NCI-H2107 treated with DMSO at 0.1 percent for 48 hours (cell line): ENCODE measurements around the gene VWA3B.
"Not testable (repeated sequence)": the region's sequence is repeated elsewhere in the genome, so short reads cannot be mapped to it uniquely, and the experiment has no call there.

Experiments
- DNase-seq: peaks from one replicate; lab custom pipeline; 2025; ENCODE audit not compliant: unreplicated experiment; lab: John Stamatoyannopoulos, UW

VWA3B gene

DNA sequence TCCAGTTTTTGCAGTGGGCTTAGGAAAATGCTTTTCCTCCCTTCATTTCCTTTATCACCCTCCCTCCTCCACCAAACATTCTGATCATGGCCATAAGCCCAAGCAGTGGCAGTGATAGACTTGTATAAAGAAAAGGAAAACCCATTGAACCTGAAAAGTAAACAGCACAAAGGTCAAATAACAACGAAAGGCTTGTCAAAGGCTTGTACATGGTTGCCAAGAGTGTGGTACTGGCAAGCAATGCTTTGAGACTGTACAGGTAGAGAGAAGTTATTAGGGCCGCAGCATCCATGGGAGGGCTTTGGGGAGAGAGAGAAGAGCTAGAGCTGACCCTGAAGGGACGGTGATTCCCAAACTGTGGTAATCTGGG lies 2.1 kb upstream of the VWA3B start:
- DNase-seq: no peak

DNA sequence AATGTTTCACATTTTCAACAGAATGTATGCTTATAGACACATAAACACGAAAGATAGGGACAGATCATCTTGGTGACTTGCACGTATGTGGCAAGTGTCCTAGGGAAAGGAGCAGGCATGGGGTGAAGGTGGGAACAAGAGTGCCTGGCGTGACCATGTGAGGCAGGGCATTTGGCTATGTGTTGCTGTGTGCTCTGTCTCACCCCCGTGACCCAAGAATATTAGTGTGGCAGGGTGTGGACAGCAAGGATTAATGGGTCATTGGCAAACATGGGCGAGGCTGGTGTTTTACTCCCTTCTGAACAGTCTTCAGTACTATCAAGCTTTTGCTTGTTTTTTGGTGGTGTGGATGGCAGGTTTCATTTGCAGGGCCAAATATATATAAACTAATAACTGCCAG lies 1.3 kb upstream of the VWA3B start:
- DNase-seq: no peak

DNA sequence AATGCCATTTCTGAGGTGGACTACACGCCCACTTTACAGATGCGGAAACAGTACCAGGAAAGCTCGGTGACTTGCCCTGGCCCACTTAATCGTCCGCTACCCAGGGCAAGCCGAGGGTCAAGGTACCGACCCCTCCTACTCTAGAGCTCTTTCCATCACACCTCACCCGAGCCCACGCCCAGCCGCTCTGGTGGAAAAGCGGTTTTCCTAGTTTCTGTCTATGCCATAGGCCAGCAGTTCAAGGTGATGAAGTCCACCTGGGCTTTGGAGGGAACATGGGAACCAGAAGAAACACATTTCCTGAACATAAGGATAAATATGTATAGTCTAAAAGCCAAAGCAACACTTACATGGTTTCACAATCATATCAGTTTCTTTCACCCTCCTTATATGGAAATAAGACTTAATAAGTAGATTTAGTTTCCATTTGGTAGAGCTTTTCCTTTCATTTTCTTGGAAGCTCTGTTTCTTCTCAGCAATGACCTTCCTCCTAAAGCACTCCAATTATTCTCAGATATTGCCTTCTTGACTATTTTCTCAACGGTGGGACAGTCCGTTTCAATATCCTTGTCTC lies 567 bp downstream of the VWA3B start:
- DNase-seq: no peak

DNA sequence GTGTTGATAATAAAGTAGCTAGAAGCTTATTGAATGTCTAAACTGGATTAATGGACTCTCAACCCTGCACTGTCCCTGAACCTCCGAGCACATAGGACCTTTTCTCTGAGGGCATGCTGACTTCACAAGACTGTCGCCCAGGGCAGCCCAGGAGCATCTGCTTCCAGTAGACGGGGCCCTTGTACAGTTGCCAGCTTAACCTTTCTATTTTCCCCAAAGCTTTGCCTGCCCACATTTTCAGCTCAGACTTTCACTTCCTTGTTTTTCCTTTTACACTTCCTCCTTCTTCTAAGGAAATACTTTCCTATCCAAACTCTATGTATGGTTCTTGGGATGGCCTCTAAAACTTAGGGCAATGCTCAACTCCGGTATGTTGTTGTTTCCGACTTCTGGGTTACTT lies 1.3 kb downstream of the VWA3B start:
- no peak for DNase-seq

DNA sequence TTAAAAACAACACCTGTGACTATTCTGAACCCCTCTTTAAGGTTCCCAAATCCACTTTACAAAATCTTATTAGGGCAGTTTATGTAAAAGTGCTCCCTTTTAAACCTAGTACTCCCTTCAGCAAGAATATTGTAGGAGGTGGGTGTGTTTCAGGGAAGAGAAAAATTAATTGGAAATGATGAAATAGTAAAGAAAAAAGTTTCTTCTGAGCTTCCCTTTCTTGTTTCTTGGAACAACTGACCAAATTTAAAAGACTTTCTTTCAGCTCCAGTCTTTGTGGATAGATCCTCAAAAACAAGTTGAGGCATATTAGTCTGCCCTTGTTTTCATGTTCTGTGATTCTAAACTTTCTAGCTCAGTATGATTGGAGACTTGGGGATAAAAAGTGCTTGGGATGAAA lies 3.0 kb downstream of the VWA3B start:
- no peak for DNase-seq

DNA sequence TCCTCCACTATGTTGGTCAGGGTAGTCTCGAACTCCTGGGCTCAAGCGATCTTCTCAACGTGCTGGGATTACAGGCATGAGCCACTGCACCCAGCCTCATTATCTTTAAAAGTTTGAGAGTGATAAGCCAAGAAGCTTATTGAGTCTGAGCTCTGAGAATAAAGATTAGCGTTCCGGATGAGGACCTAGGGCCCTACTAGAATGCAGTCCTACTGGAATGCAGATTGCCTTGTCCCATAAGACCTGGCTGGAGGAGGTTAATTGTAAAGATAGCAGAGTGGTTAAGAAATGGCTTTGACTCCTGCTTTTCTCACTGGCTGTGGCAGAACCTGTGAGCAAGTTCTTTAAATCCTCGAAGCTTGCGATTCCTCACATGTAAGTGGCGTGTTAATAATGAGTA lies 4.0 kb downstream of the VWA3B start:
- DNase-seq: no peak

DNA sequence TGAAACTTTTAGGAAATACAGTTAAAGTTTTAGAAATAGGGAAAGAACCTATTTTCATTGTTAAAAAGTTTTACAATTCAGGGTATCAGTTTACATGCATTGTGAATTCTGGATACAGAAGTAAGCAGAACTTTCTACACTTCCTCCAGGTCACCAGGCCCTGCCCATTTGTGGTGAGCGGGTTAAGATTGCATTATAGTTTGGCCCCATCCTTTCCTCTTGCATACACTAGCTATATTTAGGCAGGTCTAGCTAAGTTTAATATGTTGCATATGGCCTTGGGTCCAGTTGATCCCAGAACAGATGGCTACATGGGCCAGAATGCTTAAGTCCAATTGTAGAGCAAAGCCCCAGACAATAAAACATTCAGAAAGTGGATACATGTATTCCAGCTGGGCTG lies 4.8 kb downstream of the VWA3B start:
- no peak for DNase-seq

DNA sequence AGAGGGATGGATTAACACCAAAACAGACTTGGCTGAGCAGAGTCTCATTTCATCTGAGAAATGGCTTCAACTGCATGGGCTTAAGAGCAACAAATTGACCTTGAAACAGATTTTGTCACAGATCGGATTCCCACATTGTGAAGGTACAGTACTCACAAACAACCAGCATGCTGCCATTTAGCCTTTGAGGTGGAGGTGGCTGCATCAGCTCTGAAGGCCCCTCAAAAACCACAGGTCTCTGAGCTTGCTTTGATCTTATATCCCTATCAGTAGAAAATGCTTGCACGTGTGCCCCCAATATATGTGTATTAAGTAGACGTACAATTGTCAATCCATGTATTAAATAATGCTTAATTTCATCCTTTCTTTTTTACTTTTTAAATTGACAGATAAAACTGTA lies 6.2 kb downstream of the VWA3B start:
- no peak for DNase-seq

DNA sequence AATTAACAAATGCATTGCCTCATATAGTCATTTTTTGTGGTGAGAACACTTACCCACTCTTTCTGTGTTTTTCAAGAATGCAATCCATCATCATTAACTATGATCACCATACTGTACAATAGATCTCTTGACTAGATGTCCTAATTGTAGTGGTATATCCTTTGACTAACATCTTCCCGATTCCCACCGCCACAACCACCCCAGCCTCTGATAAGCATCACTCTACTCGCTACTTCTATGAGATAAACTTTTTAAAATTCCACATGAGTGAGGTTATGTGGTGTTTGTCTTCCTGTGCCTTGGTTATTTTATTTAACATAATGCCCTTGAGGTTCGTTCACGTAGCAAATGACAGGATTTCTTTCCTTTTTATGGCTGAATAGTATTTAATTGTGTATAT lies 6.6 kb downstream of the VWA3B start:
- DNase-seq: no peak

DNA sequence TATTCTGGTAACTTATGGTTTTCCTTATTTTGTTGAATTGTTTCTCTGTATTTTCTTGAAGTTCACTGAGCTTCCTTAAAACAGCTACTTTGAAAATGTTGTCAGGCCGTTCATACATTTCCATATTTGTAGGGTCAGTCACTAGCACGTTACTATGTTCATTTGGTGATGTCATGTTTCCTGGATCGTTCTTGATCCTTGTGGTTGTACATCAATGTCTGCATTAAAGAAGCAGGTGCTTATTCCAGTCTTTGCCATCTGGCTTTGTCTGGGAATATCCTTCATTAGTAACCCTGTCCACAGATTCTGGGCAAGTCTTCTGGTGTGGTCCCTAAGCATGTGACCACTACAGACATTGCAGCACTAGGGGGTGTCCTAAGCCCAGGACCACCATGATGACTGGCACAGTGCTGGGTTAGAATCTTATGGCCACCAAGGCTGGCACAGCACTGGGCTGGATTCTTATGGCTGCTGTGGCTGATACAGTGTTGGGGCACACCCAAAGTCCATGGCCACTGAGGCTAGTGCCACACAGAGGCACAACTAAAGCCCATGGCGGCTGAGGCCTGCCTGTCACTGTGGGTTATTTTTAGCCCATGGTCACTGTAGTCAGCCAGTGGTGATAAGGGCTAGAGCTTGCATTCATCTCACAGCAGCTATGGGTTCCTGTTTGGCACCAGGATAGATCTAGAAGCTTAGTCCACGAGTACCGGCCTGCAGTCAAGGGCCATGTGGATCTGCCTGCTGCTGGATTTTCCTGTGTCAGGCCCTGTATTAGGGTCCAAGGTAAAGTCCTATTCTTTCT lies 13.2 kb downstream of the VWA3B start:
- no peak for DNase-seq

DNA sequence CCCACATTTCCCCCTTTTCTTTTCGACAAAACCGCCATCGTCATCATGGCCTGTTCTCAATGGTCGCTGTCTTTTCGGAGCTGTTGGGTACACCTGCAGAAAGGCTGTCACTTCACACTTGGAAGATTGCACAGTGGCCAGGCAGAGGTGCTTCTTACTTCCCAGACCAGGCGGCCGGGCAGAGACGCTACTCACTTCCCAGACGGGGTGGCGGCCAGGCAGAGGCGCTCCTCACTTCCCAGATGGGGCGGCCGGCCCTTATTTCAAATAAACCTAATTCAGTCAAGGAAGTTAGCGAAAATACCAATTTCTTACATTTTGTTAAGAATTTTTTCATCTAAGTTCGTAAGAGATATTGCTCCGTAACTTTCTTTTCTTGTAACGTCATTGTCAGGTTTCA lies 15.3 kb downstream of the VWA3B start:
- not testable (repeated sequence) for DNase-seq

DNA sequence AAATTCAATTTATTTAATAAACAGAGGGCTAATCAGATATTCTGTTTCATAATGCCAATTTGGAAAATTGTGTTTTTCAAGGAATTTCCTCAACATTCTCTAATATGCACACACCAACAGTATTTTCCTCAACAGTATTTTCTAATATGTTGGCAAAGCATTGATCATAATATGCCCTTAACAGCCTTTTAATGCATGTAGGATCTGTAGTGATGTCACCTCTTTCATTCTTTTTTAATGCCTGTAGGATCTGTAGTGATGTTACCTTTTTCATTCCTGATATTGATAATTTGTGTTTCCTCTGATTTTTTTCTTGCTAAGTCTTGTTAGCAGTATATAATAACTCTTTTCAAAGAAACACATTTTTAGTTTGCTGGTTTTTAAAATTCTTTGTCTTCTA lies 15.9 kb downstream of the VWA3B start:
- DNase-seq: no peak

DNA sequence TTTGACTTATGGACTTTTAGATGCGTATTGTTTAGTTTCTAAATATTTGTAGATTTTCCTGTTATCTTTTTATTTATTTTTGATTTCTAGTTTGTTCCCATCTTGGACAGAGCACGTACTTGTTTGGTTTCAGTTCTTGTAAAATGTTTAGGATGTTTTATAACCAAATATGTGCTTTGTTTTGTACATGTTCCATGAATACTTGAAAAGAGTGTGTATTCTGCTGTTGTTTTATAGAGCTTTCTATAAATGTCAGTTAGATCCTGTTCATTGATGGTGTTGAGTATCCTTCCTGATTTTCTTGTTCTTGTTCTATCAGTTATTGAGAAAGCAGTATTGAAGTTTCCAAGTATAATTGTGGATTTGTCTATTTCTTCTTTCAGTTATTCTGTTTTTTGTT lies 21.1 kb downstream of the VWA3B start:
- no peak for DNase-seq

DNA sequence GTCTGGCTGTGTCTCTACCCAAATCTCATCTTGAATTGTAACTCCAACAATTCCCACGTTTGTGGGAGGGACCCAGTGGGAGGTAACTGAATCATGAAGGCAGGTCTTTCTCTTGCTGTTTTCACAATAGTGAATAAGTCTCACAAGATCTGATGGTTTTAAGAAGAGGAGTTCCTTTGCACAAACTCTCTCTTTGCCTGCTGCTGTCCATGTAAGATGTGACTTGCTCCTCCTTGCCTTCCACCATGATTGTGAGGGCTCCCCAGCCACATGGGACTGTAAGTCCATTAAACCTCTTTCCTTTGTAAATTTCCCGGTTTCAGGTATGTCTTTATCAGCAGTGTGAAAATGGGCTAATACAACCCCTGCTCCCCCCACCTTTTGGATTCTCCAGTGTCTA lies 23.8 kb downstream of the VWA3B start:
- no peak for DNase-seq

DNA sequence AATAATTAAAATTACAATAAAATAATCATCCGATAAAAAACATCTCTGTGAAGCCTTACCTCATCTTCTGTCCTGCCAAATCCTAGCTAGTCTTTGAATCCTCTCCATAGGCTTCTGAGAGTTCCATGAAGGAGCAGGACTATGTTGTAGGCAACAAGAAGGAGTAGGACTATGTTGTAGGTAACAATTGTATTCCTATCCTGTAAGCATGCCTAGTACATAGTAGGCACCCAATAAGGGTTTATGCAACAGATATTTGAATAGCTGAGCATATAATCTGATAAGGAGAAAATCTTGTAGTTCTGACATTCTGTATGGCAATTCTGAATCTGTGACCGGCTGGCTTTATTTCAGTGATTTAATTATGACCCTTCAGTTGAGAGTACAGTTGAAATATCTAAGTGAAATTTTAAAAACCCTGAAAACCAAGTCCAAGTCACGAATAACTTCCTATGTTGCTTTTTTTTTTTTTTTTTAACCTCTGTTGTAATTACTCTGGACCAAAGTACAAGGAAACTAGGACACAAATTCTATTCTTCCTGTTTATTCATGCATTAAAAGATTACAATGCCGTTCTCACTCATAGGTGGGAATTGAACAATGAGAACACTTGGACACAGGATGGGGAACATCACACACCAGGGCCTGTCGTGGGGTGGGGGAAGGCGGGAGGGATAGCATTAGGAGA lies 27.8 kb downstream of the VWA3B start:
- DNase-seq: peak; percentile 30

DNA sequence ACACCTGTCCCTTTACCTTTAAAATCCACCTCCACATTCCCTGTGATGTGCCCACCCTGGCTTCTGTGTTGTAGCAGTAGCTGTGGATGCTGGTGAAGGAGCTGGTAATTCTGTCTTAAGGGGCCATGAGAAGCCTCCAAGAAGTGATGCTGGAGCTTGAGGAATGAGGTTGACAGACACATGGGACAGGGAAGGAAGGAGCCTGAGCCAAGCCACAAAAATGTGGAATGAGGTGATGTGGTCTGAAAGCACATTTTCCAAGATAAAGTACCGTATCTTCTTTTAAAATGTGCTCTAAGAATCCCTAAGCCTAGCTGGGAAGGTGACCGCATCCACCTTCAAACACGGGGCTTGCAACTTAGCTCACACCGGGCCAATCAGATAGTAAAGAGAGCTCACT lies 31.2 kb downstream of the VWA3B start:
- no peak for DNase-seq

DNA sequence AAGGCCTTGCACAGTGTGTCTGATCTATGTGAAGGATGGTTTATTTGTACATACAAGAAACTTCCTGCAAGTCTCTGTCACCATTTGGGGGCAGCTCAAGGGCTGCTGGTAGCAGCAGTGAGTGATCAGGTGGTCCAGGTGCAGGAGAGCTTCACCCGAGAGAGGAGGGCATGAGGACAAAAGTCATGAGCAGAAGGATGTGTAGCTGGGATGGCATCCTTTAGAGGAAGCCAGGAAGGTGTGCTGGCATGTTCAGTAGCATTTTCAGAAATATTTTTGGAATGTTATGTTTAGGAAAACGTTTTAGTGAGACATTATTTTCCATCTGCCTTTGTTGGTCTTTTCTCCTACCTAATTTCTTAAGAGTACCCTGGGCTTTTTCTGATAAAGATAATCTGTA lies 31.9 kb downstream of the VWA3B start:
- no peak for DNase-seq

DNA sequence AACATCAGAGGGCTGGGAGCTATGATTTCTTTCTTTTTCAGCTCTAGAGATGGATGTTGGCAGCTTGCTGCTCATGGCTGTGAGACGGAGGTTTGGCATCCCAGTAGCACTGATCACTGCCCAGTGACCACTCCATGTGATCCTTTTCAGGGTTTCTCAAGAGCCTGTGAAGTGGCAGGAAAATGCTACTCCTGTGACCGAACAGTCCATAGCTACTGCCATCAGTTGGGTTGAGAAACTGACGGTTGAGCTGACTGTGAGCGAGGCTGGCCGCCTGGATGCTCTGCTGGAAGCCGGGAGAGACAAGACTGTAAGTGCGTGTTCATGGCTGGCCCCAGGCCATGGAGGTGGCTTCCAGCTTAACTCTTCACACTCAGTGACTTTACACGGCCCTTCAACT lies 34.2 kb downstream of the VWA3B start:
- no peak for DNase-seq

DNA sequence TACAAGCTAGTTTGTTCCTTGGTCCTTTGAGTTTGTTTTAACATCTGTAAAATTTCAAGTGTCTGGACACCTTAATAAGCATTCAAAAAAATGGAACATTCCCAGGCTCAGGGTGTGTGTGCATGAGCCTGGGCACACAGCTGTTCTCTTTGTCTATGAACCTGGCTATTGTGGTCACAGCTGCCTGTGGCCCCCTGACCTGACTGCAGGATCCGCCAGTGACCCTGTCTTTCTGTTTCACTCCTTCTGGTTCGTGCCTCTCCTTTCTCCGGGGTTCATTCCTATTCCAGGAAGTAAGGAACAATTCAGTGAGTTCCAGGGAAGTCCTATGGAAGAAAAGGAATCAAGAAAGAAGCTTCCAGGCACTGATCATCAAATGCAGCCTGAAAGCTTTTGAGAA lies 35.6 kb downstream of the VWA3B start:
- DNase-seq: no peak

DNA sequence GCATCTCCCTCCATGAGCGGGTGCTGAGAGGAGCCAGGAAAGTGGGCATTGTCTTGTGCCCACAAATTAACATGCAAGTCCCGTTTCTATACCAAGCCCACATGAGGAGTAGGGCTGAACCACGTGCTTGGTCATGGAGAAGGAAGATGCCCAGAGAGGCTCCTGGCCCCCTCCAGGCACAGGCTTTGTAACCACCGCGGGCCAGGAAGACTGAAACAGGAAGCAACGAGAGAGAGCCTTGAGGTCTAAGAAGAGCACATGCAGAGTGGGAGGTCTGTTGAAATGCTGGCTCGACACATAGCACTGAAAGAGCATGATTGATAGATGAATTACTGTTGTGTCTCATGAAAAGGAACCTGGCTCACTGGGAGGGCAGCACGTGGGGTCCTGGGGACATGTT lies 36.3 kb downstream of the VWA3B start:
- no peak for DNase-seq

DNA sequence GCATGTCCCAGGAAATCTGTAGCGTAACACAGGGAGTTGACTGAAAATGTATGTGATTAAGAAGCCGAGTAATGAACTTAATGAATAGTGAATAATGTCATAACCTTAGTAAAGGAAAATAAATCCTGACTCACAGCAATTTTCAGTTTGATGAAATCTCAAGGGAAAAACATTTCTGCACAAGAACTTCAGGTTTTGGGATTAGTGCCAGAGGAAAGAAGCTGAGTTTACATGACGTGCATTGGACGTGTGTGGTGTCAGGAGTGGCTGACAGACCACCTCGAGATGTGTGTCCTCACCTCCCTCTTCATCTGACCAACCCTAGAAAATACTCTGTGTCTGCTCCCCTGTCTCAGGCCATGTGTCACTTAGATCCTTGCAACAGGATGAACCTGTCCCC lies 39.1 kb downstream of the VWA3B start:
- DNase-seq: no peak

DNA sequence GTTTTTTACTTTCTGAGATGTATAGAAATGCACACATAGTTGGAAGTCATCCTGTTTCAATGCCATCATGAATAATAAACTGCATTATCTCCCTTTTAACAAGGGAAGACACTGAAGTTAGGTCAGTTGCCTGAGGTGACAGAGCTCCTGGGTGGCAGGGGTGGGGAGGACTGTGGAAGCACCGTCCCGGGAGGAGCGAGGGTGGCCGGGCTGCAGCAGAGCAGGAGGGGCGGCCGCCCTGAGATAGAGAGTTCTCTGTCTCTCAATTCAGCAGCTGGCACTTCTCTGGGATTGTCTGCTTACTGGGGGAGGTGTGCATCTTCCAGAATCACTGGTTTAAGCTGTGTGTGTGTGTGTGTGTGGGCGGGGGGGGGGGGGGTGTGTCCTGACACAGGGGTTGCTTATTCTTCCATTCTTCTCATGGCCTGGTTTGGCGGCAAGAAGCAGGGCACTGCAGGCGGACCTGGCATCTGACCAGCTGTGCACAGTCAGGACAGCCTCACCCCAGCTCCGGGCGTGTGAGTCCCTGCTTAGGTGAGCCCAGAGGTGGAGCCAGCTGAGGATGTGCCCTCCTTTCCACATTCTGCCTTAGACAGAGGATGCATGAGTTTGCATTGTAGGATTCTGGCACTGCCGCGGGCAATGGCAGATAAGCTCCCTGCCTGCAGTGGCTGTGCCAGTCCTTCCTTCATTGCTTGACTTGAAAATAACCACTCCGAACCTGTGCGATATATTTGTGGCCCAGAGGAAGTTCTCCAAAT lies 40.4 kb downstream of the VWA3B start:
- no peak for DNase-seq
